Thoracic aorta (tissue), 2 donors: ENCODE data around the gene ING4. TPM values are rescaled to one million over a fixed set of nuclear protein-coding genes. Genes with fewer than 3 reads are reported as not detected.

Source experiments
- ATAC-seq: fragments of 150-250 bp; one replicate; pipeline ENCODE4 v1.8.0; 2017; ENCODE audit warnings: low read depth; ENCODE audit not compliant: insufficient number of reproducible peaks, low FRiP score
- DNase-seq: peaks from one replicate; pipeline ENCODE4 v3.0.0-alpha.2; 2020; ENCODE audit warnings: low spot score
- H3K27ac ChIP-seq, 2 donors: fragments of 200-600 bp; sonication (generic); 1 replicate in 1 of 2; 2 replicates in 1 of 2; pipeline ENCODE4 v1.5.1; 2016; ENCODE audit warnings: mild to moderate bottlenecking in 2 of 2, moderate library complexity in 2 of 2
- H3K27me3 ChIP-seq: fragments of 200-600 bp; sonication (generic); replicated peaks from 2 replicates; pipeline ENCODE4 v1.6.0; 2016; ENCODE audit warnings: mild to moderate bottlenecking; ENCODE audit not compliant: insufficient read depth
- H3K36me3 ChIP-seq: fragments of 200-600 bp; sonication (generic); one replicate; pipeline ENCODE4 v1.5.1; 2016
- H3K4me1 ChIP-seq, 2 donors: fragments of 200-600 bp; sonication (generic); 1 replicate in 1 of 2; 2 replicates in 1 of 2; pipeline versions ENCODE4 v1.5.1 to v1.6.0; 2016; ENCODE audit warnings: low read depth in 2 of 2, mild to moderate bottlenecking in 1 of 2; ENCODE audit not compliant: control insufficient read depth in 1 of 2
- H3K4me3 ChIP-seq: fragments of 200-600 bp; sonication (generic); 2 replicates; pipeline ENCODE4 v1.5.1; 2016; ENCODE audit warnings: mild to moderate bottlenecking
- H3K9me3 ChIP-seq: fragments of 200-600 bp; sonication (generic); 2 replicates; pipeline ENCODE4 v1.5.1; 2016
- total RNA-seq, 2 donors: library from RNA; depleted of rRNA; stranded (reverse); fragments of >200 nt; gene quantifications; one replicate each; pipeline versions ENCODE4 v1.1.0 to v1.2.3, GENCODE V29; 2016
- TF ChIP-seq, protein P1 (sequence below): fragments of 200-600 bp; sonication (generic); IDR thresholded peaks from one replicate; pipeline ENCODE4 v1.5.1; 2019; ENCODE audit warnings: antibody characterized with exemption

The ING4 gene
- total RNA-seq, 2 donors from 2014 or later, result 21.8 to 36.9 TPM

DNA sequence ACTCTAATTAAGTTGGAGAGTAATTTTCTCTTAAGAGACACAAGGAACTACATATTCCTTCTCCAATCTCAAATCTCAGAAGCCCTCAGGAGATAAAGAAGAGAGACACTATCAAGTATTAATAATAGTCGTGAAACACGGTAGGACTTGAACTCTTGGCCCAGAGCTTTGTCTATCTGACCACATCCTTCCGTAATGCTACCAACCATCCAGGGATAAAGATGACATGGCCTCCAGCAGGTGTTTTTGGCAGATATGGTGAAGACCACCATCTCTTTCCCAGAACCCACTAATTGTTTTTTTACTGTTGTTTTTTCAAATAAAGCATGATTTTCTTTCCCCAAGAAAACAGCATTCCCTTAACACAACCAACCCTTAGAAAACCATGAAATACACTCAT, 22.9 kb upstream of the ING4 start:
- no peak for ATAC-seq
- Histone ChIP-seq H3K4me1 (peaks cover 31 to 50% of the 10 kb centered on the region in 2 donors), H3K27ac (no peak overlapping the region), H3K9me3 (no peaks in the 10 kb centered on the region), H3K36me3 (peaks cover 4% of the 10 kb centered on the region), H3K4me3 (no peak overlapping the region), H3K27me3 (no peaks in the 10 kb centered on the region)
- TF ChIP-seq, protein P1, sequence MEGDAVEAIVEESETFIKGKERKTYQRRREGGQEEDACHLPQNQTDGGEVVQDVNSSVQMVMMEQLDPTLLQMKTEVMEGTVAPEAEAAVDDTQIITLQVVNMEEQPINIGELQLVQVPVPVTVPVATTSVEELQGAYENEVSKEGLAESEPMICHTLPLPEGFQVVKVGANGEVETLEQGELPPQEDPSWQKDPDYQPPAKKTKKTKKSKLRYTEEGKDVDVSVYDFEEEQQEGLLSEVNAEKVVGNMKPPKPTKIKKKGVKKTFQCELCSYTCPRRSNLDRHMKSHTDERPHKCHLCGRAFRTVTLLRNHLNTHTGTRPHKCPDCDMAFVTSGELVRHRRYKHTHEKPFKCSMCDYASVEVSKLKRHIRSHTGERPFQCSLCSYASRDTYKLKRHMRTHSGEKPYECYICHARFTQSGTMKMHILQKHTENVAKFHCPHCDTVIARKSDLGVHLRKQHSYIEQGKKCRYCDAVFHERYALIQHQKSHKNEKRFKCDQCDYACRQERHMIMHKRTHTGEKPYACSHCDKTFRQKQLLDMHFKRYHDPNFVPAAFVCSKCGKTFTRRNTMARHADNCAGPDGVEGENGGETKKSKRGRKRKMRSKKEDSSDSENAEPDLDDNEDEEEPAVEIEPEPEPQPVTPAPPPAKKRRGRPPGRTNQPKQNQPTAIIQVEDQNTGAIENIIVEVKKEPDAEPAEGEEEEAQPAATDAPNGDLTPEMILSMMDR, result no peak
- no peak for DNase-seq

DNA sequence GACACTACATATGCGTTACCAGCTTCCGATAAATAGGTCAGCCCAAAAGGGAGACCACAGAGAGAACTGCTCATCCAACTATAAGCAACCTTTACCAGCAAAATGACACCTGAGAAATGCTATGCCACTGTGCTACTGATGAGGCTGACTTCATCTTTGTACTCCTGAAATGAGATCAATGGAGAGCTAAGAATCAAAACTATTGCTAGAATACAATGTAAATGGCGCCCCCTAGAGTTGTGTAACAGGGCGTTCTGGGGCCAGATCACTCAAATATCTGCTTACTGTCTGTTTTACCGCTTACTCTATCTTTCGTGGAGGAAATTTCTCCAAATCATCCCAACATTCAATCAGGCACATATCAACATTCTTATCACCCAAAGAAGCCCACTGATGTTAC, 21.7 kb upstream of the ING4 start:
- no peaks in the 10 kb centered on the region for H3K9me3 ChIP-seq
- TF ChIP-seq, protein P1, result peak; percentile 31
- no peak for ATAC-seq
- H3K27ac ChIP-seq, result no peak overlapping the region
- peaks cover 11% of the 10 kb centered on the region for H3K36me3 ChIP-seq
- DNase-seq, result no peak
- no peaks in the 10 kb centered on the region for H3K27me3 ChIP-seq
- H3K4me3 ChIP-seq, result no peak overlapping the region
- H3K4me1 ChIP-seq, result peaks cover 23 to 39% of the 10 kb centered on the region in 2 donors

DNA sequence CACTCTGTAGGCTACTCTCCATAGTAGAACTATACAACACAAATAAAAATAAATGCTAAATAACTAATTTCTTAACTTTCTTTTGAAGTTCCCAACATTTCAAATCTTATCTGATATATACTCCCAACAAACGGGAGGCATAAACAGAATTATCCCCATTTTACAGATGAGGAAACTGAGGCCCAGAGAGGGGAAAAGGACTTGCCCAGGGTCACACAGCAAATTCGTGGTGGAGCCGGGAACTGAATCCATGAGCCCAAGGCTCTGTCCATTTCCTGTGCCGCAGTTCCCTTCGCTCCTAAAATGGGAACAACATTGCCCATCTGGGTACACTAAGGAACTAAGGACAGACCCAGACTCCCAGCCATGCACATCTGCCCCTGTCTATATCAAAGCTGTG, 14.0 kb upstream of the ING4 start:
- TF ChIP-seq, protein P1, result no peak
- DNase-seq, result no peak
- H3K27ac ChIP-seq, result no peak overlapping the region
- no peaks in the 10 kb centered on the region for H3K4me1 ChIP-seq
- no peak for ATAC-seq
- no peaks in the 10 kb centered on the region for H3K9me3 ChIP-seq
- H3K36me3 ChIP-seq, result peaks cover 55% of the 10 kb centered on the region
- no peaks in the 10 kb centered on the region for H3K27me3 ChIP-seq
- H3K4me3 ChIP-seq, result no peak overlapping the region

DNA sequence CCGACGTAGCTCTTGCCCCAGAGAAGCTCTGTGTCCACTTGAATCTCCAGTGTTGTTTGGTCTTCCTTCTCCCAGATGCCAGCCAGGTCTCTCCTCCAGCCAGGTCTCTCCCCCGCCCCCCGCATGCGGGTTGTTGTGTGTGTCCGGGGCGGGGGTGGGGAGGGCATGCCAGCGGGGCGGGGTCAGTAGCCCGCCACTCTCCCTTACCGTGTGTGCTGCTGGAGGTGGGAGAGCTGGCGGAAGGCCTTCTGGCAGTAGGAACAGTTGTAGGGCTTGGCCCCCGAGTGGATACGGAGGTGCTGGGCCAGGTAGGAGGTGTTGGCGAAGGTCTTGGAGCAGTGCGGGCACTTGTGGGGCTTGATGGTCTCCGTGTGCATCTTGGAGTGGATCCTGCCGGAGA, 9.2 kb upstream of the ING4 start:
- TF ChIP-seq, protein P1, result no peak
- no peak overlapping the region for H3K4me3 ChIP-seq
- H3K9me3 ChIP-seq, result no peaks in the 10 kb centered on the region
- DNase-seq (no peak), ATAC-seq (no peak)
- H3K4me1 ChIP-seq, result no peaks in the 10 kb centered on the region
- H3K27ac ChIP-seq, result no peak overlapping the region
- peaks cover 70% of the 10 kb centered on the region for H3K36me3 ChIP-seq
- no peaks in the 10 kb centered on the region for H3K27me3 ChIP-seq

DNA sequence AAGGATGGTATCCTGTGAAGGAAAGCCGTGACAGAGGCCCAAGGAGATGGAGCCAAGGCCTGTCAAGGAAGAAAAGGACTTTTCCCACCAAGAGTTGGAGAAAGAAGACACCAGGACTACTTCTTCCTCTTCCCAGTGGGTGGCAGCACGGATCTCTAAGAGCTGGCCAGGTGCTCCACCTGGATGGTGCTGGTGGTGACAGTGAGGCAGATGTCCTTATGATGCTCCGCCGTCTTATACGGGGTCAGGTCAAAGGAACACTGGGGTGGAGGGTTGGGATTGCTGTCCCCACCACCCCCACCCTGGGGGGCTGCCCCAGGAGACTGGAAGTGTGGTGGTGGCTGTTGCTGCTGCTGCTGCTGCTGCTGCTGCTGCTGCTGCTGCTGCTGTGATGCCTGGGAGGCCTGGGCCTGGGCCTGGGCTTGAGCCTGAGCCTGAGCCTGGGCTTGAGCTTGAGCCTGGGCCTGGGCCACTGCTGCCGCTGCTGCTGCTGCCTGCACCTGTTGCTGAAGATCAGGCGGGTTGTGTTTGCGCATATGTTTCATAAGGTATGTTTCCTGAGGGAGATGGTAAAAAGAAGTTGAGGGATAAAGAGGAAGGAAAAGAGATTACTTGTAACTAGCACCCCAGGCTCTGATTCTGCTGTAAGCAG, 4.8 kb upstream of the ING4 start:
- H3K36me3 ChIP-seq, result peaks cover 55% of the 10 kb centered on the region
- no peak for ATAC-seq
- no peak for DNase-seq
- no peaks in the 10 kb centered on the region for H3K9me3 ChIP-seq
- H3K27ac ChIP-seq, result no peak overlapping the region
- no peaks in the 10 kb centered on the region for H3K4me1 ChIP-seq
- no peak overlapping the region for H3K4me3 ChIP-seq
- TF ChIP-seq, protein P1, result no peak
- no peaks in the 10 kb centered on the region for H3K27me3 ChIP-seq
